Caco-2 (cell line): ENCODE measurements around the gene DARS2. TPM values are rescaled to one million over a fixed set of nuclear protein-coding genes. Genes with fewer than 3 reads are reported as not detected.
A peak's percentile ranks its signal among the peaks of the same experiment; 100 is the strongest.

Experiments
- BruUV-seq: library from RNA; stranded (reverse); fragments of 400-500 nt; replicated peaks from 2 replicates; lab custom pipeline; 2021; lab: Mats Ljungman, UMichigan
- CTCF ChIA-PET: fragments of 300-600 bp; sonication (Branson Sonifier 250); formaldehyde crosslinking; loops from one replicate; lab custom pipeline; 2022; ENCODE audit warnings: antibody characterized with exemption; lab: Charles Lee
- POLR2A ChIA-PET: fragments of 300-600 bp; sonication (Branson Sonifier 250); formaldehyde crosslinking; loops from one replicate; lab custom pipeline; 2022; ENCODE audit warnings: antibody characterized with exemption; lab: Charles Lee
- DNase-seq, 2 experiments: peaks; one replicate each; pipeline versions ENCODE4 v3.0.0 to v3.0.0-alpha.2; 2020 to 2022
- H3K27me3 ChIP-seq: replicated peaks from 2 replicates; pipeline ENCODE4 v1.6.0; 2011; ENCODE audit warnings: low read length; ENCODE audit not compliant: control insufficient read depth, insufficient read depth
- H3K36me3 ChIP-seq: 2 replicates; pipeline ENCODE4 v1.5.1; 2011; ENCODE audit warnings: low read length; ENCODE audit not compliant: control insufficient read depth, insufficient read depth
- H3K4me1 ChIP-seq: fragments of 250-450 bp; sonication (Bioruptor Pico); 2 replicates; pipeline ENCODE4 v1.5.1; 2020; ENCODE audit warnings: mild to moderate bottlenecking
- H3K4me3 ChIP-seq: 2 replicates; pipeline ENCODE4 v1.5.1; 2011; ENCODE audit warnings: low read depth, mild to moderate bottlenecking, control low read depth, low read length
- H3K9me3 ChIP-seq: fragments of 250-450 bp; sonication (Bioruptor Pico); 2 replicates; pipeline ENCODE4 v1.5.1; 2020; ENCODE audit warnings: mild to moderate bottlenecking, moderate library complexity
- H3K27ac Mint-ChIP-seq: one replicate; pipeline ENCODE4 v1.8.0; 2022; ENCODE audit warnings: mixed read lengths; ENCODE audit not compliant: unreplicated experiment
- H3K27me3 Mint-ChIP-seq: one replicate; pipeline ENCODE4 v1.8.0; 2022; ENCODE audit warnings: mixed read lengths; ENCODE audit not compliant: insufficient read depth, unreplicated experiment
- H3K36me3 Mint-ChIP-seq: one replicate; pipeline ENCODE4 v1.8.0; 2022; ENCODE audit warnings: mild to moderate bottlenecking, mixed read lengths; ENCODE audit not compliant: insufficient read depth, unreplicated experiment
- H3K4me1 Mint-ChIP-seq: one replicate; pipeline ENCODE4 v1.8.0; 2022; ENCODE audit warnings: low read depth, mixed read lengths; ENCODE audit not compliant: unreplicated experiment
- H3K4me3 Mint-ChIP-seq: one replicate; pipeline ENCODE4 v1.8.0; 2022; ENCODE audit warnings: mild to moderate bottlenecking, moderate library complexity, mixed read lengths; ENCODE audit not compliant: unreplicated experiment
- H3K9me3 Mint-ChIP-seq: one replicate; pipeline ENCODE4 v1.8.0; 2022; ENCODE audit warnings: mixed read lengths; ENCODE audit not compliant: unreplicated experiment
- intact Hi-C: fragments of 100-400 bp; cut with micrococcal nuclease; formaldehyde crosslinking; loops from one replicate; pipeline ENCODE4 v1.10.0; 2022; ENCODE audit not compliant: unreplicated experiment
- total RNA-seq: library from RNA; stranded (reverse); gene quantifications from 2 replicates; pipeline ENCODE4 v1.2.3, GENCODE V29; 2022
- TF ChIP-seq, protein P1 (sequence below), 2 experiments: fragments of 200-600 bp in 1 of 2; IDR thresholded peaks; 1 replicate in 1 of 2; 2 replicates in 1 of 2; pipeline versions ENCODE4 v1.5.1 to v1.8.0; 2011 to 2022; ENCODE audit warnings: antibody characterized with exemption in 1 of 2, control low read depth in 1 of 2, inconsistent platforms in 1 of 2, low read depth in 1 of 2, low read length in 1 of 2, mild to moderate bottlenecking in 1 of 2, moderate library complexity in 1 of 2; ENCODE audit not compliant: insufficient read depth in 1 of 2, severe bottlenecking in 1 of 2, unreplicated experiment in 1 of 2

The DARS2 gene
- total RNA-seq, 1 experiment from 2014 or later, result 41.3 TPM

DNA sequence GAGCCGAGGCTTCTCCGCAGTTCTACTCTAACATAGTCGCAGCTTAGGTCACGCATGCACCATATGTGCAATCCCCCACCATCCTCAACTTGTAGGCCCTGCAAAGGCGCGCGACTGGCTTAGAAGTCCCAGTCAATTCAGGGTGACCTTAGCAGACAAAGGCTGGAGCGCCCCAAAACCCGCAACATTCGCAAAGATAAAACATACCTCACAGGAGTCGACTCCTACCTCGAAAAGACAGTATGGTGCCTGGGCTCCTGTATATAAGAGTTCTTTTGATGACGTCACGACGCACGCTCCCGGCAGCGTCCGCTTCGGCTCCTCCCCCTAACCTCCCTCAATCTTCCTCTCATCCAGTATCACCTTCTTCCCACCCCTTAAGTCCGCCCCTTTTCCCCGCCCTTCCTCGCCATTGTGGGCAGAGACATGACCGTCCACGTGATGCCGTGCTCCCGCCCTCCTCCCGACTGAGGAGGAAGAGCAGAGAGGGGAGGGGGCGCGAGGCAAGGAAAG is 43.3 kb downstream of the DARS2 start, which contains the start of gene GAS5:
Gene GAS5 (minus strand): TSS at position 237 of the 513 bp plus-strand sequence.
- H3K4me1 ChIP-seq, result peaks cover 13% of the 10 kb centered on the region; the same call in 1 of the 2 replicates
- peaks cover 61% of the 10 kb centered on the region for H3K36me3 Mint-ChIP-seq
- H3K9me3 Mint-ChIP-seq, result no peaks in the 10 kb centered on the region
- peak; percentile 99 to 100 for DNase-seq
- H3K27me3 ChIP-seq, result no peaks in the 10 kb centered on the region
- no peaks in the 10 kb centered on the region for H3K9me3 ChIP-seq
- TF ChIP-seq, protein P1, sequence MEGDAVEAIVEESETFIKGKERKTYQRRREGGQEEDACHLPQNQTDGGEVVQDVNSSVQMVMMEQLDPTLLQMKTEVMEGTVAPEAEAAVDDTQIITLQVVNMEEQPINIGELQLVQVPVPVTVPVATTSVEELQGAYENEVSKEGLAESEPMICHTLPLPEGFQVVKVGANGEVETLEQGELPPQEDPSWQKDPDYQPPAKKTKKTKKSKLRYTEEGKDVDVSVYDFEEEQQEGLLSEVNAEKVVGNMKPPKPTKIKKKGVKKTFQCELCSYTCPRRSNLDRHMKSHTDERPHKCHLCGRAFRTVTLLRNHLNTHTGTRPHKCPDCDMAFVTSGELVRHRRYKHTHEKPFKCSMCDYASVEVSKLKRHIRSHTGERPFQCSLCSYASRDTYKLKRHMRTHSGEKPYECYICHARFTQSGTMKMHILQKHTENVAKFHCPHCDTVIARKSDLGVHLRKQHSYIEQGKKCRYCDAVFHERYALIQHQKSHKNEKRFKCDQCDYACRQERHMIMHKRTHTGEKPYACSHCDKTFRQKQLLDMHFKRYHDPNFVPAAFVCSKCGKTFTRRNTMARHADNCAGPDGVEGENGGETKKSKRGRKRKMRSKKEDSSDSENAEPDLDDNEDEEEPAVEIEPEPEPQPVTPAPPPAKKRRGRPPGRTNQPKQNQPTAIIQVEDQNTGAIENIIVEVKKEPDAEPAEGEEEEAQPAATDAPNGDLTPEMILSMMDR (IDR thresholded peaks at IDR 0.05; ENCODE audit: insufficient read depth in 1 of 2, low read depth in 1 of 2, low read length in 1 of 2, severe bottlenecking in 1 of 2, unreplicated experiment in 1 of 2), result no peak
- H3K27ac Mint-ChIP-seq, result peak within 1 kb of the TSS; percentile 100
- H3K36me3 ChIP-seq, result peaks cover 5% of the 10 kb centered on the region; the same call in 1 of the 2 replicates
- H3K4me3 Mint-ChIP-seq, result peak within 1 kb of the TSS; percentile 99
- BruUV-seq, result no TSS peak
- ChIA-PET CTCF (interaction anchor here (0.6 to 0.8 kb wide), 2 partner anchors 37 to 441 kb away, joined by 3 read pairs; no protein-coding TSS in a partner anchor), POLR2A (interaction anchor here (0.5 to 1.7 kb wide), 22 partner anchors 8 to 1150 kb away, joined by 3 to 17 read pairs (median 3); partner anchors contain the start of genes DARS2, KLHL20, PRDX6 and RC3H1)
- H3K27me3 Mint-ChIP-seq, result peaks cover 5% of the 10 kb centered on the region
- H3K4me1 Mint-ChIP-seq, result peaks cover 12% of the 10 kb centered on the region
- intact Hi-C loops, result loop anchor here (1.0 to 5.0 kb wide), 6 partner anchors 44 to 393 kb away; partner anchors contain the start of genes CENPL, DARS2, RABGAP1L and RC3H1
- peak within 1 kb of the TSS; percentile 82 for H3K4me3 ChIP-seq

DNA sequence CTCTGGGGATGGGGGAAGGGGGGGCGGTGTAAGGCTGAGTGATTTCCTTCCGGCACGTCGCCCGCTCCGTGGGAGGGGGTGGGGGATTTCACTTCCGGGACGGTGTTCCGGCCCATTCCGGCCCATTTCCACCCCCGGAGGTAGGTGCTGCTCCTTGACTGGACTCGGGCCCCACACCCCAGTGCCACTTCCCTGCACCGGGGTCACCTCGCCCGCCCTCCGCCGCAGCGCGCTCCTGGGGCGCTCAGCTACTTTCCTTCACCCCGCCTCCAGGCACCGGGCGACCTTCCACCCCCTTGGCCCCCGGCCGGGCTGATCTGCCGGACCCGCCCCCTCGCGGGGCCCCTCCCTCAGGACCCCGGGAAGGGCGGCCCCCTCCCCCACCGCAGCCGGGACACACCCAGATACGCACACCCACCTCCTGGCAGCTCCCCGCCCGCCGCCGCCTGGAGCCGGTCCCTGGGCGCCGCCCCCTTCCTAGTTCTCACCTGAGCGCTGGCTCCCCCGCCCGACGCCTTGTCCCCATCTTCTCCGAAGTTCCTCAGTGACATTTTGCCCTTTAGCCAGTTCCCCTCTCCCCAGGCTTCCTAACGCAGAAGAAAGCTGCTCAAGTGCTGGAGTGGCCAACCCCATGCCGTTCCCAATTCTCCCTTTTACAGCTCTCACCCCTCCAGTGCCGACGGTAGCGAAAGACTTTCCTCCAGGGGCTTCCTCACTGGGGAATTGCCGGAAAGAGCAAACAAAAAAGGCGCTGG is 44.0 kb downstream of the DARS2 start, which contains the start of gene ZBTB37:
Gene ZBTB37 (plus strand): TSS at position 115 of the 755 bp plus-strand sequence. CDS start 1,846 bp downstream, outside the sequence.
- intact Hi-C loops, result loop anchor here (1.0 to 5.0 kb wide), 6 partner anchors 44 to 394 kb away; partner anchors contain the start of genes CENPL, DARS2, RABGAP1L and RC3H1
- Histone ChIP-seq H3K36me3 (peaks cover 5% of the 10 kb centered on the region; the same call in 1 of the 2 replicates), H3K4me1 (peaks cover 13% of the 10 kb centered on the region; the same call in 1 of the 2 replicates), H3K27me3 (no peaks in the 10 kb centered on the region), H3K4me3 (peak within 1 kb of the TSS; percentile 82), H3K9me3 (no peaks in the 10 kb centered on the region)
- H3K27ac Mint-ChIP-seq, result peak within 1 kb of the TSS; percentile 100
- TF ChIP-seq, protein P1 (IDR thresholded peaks at IDR 0.05; ENCODE audit: insufficient read depth in 1 of 2, low read depth in 1 of 2, low read length in 1 of 2, severe bottlenecking in 1 of 2, unreplicated experiment in 1 of 2), result no peak
- no TSS peak for BruUV-seq
- H3K27me3 Mint-ChIP-seq, result peaks cover 5% of the 10 kb centered on the region
- peaks cover 55% of the 10 kb centered on the region for H3K36me3 Mint-ChIP-seq
- CTCF ChIA-PET, result interaction anchor here (0.6 to 0.8 kb wide), 2 partner anchors 36 to 442 kb away, joined by 3 read pairs; no protein-coding TSS in a partner anchor
- peak within 1 kb of the TSS; percentile 99 for H3K4me3 Mint-ChIP-seq
- no peaks in the 10 kb centered on the region for H3K9me3 Mint-ChIP-seq
- DNase-seq, result peak; percentile 98 to 99
- H3K4me1 Mint-ChIP-seq, result peaks cover 12% of the 10 kb centered on the region
- POLR2A ChIA-PET, result interaction anchor here (0.5 to 1.7 kb wide), 21 partner anchors 8 to 1151 kb away, joined by 3 to 17 read pairs (median 3); partner anchors contain the start of genes DARS2, KLHL20, PRDX6 and RC3H1

DNA sequence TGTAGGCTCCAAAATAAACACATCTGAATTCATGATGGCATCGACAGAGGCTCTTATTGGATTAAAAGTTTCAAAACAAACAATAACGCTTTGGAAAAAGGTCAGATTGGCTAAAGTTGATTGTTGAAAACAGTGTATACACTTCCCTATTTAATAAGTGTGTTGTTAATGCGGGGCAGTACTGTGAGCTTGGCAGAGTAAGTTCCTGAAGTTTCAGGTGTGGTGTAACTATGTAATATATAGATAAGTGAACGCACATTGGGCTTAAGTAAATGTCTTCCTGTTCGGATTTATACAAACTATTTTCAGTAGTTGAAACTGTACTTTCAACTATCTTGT is 44.5 kb downstream of the DARS2 start:
- H3K27ac Mint-ChIP-seq, result peak overlapping the region; percentile 100
- Histone ChIP-seq H3K36me3 (peaks cover 5% of the 10 kb centered on the region; the same call in 1 of the 2 replicates), H3K4me1 (peaks cover 13% of the 10 kb centered on the region; the same call in 1 of the 2 replicates), H3K9me3 (no peaks in the 10 kb centered on the region), H3K27me3 (no peaks in the 10 kb centered on the region), H3K4me3 (peak overlapping the region; percentile 82)
- H3K27me3 Mint-ChIP-seq, result peaks cover 5% of the 10 kb centered on the region
- H3K9me3 Mint-ChIP-seq, result no peaks in the 10 kb centered on the region
- POLR2A ChIA-PET, result interaction anchor here (1.0 to 1.7 kb wide), 5 partner anchors 9 to 381 kb away, joined by 3 to 17 read pairs (median 10); partner anchors contain the start of genes DARS2, KLHL20 and RC3H1
- CTCF ChIA-PET, result no interaction called here
- TF ChIP-seq, protein P1 (IDR thresholded peaks at IDR 0.05; ENCODE audit: insufficient read depth in 1 of 2, low read depth in 1 of 2, low read length in 1 of 2, severe bottlenecking in 1 of 2, unreplicated experiment in 1 of 2), result no peak
- H3K4me3 Mint-ChIP-seq, result peak overlapping the region; percentile 99
- BruUV-seq, result TSS peak; percentile 63
- peaks cover 12% of the 10 kb centered on the region for H3K4me1 Mint-ChIP-seq
- no peak for DNase-seq
- H3K36me3 Mint-ChIP-seq, result peaks cover 50% of the 10 kb centered on the region
- intact Hi-C loops, result loop anchor here (2.0 to 5.0 kb wide), 4 partner anchors 58 to 394 kb away; partner anchors contain the start of genes RABGAP1L and RC3H1
